ENCODE results near the gene CFAP61. TPM values are rescaled to one million over a fixed set of nuclear protein-coding genes. Genes with fewer than 3 reads are reported as not detected.

Gene CFAP61
- total RNA-seq, 1 donor from 2014 or later = 36.9 TPM

DNA sequence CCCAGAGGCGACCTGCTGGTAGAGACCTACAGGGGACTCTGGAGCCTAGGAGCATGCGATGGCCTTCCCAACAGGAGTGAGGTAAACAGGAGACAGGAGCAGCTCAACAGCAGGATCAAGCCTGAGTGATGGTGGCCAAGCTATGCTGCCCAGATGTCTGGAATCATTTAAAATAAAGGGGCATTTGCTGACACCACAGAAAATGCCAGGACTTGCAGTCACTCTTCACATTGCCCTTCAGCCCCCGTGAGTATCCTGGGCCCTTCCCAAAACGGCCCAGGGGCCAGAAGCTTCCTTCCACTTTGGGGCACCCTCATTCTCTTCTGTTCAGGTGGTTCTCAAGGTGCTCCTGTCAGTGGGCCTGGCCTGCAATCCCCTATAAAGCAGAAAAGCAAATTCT is 338.8 kb downstream of the CFAP61 start:
- intact Hi-C loops (cut with DNase I) = no loop called here
- no peak for DNase-seq
- ATAC-seq (ENCODE audit: poor library complexity) = no peak

DNA sequence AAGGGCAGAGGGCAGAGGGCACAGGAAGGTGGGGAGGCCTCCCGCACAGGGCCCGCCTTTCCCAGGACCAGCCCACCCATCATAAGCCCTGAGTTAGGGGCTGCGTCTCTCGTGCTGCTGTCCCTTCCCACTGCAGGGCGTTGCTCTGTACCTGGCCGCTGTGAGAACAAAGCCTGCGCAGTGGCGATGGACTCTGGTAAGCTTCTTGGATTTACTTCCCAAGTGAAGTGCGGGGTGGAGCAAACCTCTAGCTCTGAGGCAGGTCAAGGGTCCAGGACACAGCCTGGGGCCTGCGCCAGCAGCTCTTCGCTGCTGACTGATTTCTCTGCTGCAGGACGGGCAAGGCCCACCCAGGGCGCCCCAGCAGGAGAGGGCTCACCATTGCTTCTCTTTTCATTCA is 339.4 kb downstream of the CFAP61 start:
- ATAC-seq (ENCODE audit: poor library complexity) (no peak), DNase-seq (no peak)
- intact Hi-C loops (cut with DNase I) = no loop called here

DNA sequence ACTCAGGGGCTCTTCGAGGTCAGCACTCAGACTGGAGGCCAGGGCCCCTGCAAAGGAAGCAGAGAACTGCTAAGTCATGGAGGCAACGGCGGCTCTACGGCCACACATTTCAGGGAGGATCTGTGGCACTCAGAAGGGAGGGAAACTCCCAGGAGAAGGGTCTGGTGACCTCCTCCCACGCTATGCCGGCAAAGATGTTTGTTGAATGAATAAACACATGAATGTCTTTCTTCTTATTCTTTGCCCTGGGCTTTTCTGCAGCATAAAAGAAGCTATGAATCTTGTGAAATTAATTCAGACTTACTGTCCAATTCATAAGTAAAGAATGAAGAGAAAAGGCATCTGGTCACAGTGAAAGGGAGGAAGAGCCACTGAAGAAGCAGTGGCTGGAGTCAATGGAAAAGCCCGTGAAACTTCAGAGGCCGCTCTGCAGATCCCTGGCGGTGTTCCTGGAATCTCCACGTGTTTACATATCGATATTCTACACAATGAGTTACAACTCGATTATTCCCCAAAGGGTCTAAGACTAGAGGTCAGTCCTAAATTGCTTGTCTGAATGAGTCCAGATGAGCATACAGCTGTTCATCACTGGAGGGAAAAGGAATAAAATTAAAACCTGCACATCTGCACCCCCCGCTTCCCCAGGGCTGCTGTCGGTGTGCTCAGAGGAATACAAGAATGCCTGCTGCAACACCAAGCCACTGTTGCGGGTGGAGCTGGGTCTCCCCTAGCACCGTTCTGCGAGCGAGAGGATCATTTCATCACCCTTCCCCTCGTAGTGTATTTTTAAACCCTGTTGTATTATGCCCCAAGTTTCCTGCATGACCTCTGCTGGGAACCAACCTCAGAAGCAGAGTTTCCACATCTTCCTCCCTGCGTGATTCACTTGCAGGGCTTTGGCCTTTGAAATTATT is 341.1 kb downstream of the CFAP61 start:
- DNase-seq (no peak), ATAC-seq (ENCODE audit: poor library complexity) (no peak)
- intact Hi-C loops (cut with DNase I) = no loop called here

DNA sequence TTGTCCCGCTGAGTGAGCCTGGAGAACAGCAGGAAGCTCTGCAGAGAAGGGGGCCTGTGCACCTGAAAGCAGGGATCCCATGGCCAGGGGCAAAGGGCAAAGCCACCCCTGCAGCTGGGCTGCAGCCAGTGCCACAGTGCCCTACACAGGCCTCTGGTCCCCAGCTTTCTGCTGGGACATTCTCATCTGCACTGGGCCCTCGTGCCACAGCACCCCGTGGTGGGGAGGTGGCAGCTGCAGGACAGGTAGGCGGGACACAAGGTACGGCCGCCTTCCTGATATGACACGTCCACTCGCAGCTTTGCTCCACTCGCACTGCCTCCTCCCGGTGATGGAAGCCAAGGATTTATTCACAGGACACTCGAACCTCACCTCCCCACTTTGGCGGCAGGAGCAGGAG is 342.8 kb downstream of the CFAP61 start:
- no peak for ATAC-seq (ENCODE audit: poor library complexity)
- DNase-seq = no peak
- intact Hi-C loops (cut with DNase I) = no loop called here

DNA sequence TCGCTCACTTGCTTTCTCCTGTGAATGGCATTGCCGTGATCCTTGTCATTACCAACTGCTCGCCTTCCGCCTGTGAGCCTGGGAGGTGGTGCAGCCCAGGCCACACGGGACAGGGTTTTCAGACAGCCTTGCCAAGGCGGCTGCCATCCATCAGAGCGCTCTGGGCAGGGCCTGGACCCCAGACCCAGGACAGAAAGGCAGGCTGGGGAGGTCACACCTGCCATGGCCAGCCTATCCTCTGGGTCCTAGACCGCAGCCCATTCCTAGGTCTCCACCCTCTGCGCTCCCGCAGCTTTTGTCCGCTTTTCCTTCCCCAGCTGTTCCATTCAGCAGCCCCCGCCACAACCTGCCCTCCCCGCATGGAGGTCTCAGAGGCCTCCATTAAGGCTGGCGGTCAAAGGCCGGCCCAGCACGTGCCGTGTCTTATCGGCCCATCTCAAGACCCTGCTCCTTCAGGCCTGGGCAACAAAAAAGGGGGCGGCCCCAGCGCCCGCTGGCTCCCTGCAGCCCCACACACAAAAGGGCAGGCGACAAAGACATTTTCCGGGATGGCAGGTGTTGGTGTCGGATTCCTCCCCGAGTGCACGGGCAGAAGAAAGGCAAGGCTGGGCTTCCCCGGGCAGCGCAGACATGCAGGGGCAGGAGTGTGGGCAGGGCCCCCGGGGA is 343.7 kb downstream of the CFAP61 start:
- no peak for DNase-seq
- intact Hi-C loops (cut with DNase I) = no loop called here
- no peak for ATAC-seq (ENCODE audit: poor library complexity)

DNA sequence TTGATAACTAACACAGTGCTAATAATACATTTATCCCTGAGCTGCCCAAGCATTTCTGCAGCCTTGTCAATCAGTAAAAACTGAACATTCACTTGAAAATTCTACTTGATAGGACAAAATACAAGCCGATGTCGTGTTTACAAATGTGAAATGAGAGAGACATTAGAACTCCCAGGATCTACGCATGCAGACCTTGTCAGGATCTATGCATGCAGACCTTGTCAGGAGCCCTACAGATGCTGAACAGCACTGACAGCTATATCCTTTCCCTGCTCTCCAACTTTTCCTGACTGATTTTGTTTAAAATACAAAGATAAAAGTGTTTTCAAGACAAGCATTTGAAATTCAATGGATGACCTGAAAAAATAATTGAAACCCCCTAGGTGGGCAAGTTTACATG is 344.5 kb downstream of the CFAP61 start:
- no peak for ATAC-seq (ENCODE audit: poor library complexity)
- no peak for DNase-seq
- intact Hi-C loops (cut with DNase I) = no loop called here

DNA sequence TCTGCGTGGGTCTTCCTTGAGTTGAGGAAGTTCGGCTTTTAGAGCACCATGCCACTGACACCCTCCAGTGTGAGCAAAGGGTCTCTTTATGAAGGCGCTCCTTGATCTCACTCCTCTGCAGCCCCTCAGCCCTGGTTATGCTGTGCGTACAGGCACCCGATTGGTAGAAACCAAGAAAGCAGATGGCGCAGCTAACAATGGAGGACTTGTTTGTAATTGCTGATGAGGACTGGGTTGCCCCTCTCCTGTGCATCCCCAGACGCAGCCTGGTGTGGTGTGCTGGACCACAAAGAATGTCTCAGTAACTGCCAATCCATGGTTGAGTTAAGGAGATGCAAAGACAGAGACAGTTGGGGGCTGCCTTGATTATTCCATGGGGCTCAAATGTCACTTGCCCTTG is 345.8 kb downstream of the CFAP61 start:
- DNase-seq (no peak), ATAC-seq (ENCODE audit: poor library complexity) (no peak)
- intact Hi-C loops (cut with DNase I) = no loop called here

DNA sequence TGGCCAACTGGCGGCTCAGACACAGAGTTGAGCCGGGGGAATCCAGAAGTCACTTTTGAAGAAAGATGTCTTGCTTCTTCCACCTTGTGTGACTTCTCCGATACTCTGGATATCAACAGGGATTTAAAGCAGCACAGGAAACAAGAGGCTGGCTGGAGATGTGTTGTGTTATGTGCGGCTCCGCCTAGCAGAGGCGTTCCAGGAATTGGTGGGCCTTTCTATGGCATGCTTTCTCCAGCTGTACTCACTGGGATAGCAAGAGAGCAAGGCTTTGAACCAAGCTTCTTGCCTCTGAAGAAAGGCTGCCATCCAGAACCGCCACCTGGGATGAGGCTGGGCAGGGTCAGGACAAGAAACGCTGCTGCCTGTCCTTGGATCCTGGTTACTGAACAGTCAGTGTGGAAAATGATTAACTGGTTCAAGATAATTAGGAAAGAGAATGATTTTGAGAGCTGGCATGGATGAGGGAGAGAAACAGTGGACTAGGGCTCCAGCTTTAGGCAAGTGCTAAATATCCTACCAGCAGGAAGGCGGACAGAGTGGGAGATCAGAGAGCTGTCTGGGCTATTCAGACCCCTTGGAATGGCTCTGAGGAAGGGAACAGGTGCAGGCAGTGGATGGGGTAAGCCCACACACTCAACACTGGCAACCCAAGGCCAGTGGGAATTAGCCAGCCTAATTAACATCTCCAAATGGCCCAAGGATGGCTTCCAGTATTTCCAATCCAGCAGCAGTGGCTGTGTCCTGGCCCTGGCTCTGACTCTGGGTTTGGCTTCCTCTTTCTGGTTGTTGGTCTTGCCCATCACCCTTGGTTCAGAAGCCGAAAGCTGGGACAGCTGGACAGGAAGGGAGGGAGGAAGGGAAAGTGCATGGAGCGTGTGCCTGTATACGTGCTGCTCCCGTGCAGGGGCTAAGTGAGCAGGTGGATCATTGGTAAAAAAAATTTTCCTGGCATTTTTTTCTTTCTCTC is 347.5 kb downstream of the CFAP61 start:
- intact Hi-C loops (cut with DNase I) = no loop called here
- ATAC-seq (ENCODE audit: poor library complexity) (no peak), DNase-seq (no peak)

DNA sequence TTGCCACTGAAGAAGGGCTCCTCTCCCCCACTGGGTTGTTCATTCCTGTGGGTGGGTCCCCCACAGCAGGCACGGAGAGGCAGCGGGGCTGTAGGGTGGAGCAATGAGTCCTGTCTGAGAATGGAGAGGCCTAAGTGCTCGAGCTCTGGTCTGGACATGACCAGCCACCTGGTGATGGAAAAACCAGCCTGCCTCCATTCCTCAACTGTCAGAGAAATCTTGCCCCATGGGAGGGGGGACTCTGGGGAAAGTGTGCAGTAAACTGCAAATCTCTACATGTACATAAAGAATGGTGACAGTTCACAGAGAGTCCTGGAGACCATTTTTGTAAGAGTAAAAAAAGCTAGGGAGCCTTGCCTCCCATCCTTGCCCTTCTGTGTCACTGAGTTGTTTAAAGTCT is 349.7 kb downstream of the CFAP61 start:
- ATAC-seq (ENCODE audit: poor library complexity) = no peak
- intact Hi-C loops (cut with DNase I) = no loop called here
- no peak for DNase-seq

DNA sequence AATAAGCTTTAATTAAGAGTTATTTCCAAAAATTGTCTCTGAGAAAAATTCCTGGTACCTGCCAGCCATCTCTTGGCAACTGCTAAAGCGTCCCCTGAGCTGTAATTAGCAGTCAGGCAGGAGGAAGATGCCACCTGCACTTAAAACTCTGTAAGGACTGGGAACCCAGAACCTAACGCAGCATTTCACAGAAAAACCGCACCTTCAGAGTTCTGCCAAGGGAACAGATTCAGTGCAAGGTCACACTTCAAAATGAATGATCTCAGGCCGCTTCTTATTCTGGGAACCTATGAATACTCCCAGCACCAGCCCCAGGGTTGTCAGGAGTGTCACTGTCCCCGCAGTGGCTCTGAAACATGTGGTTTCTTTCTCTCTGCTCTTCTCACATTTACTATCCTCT is 352.3 kb downstream of the CFAP61 start:
- DNase-seq (no peak), ATAC-seq (ENCODE audit: poor library complexity) (no peak)
- intact Hi-C loops (cut with DNase I) = no loop called here

DNA sequence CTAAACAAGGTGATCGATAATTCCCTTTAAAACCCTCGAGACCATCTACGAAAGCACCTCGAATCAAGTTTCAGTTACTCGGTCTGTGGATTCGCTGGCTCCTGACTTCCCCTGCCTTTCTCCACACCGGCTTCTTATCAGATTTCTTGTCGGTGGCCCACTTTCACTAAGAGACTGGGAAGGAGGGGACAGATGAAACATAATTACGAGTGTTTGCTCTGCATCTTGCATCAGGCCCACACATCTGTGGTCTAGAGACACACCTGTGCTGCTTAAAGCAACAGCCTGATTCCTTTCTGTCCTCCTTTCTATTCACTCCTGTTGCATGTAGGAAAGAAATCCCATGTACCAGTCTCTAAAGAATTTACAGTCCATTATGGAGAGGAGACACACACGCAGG is 353.3 kb downstream of the CFAP61 start:
- DNase-seq = no peak
- no peak for ATAC-seq (ENCODE audit: poor library complexity)
- intact Hi-C loops (cut with DNase I) = no loop called here

DNA sequence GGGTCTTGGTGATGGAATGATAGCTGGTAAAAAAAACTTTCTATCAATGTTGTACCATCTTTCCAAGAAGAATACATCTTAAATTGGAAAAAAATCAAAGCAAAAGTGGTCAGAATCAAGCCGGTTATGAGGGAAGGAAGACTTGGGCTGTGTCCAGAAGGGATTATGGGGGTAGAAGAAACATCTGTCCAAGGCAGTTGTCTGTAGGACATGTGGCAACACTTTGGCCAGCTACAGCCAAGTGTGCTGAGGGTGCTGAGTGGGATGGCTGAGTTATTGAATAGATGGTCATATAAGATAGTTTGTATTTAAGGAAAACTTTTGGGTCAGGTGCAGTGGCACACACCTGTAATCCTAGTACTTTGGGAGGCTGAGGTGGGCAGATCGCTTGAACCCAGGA is 354.0 kb downstream of the CFAP61 start:
- intact Hi-C loops (cut with DNase I) = no loop called here
- DNase-seq (no peak), ATAC-seq (ENCODE audit: poor library complexity) (no peak)

DNA sequence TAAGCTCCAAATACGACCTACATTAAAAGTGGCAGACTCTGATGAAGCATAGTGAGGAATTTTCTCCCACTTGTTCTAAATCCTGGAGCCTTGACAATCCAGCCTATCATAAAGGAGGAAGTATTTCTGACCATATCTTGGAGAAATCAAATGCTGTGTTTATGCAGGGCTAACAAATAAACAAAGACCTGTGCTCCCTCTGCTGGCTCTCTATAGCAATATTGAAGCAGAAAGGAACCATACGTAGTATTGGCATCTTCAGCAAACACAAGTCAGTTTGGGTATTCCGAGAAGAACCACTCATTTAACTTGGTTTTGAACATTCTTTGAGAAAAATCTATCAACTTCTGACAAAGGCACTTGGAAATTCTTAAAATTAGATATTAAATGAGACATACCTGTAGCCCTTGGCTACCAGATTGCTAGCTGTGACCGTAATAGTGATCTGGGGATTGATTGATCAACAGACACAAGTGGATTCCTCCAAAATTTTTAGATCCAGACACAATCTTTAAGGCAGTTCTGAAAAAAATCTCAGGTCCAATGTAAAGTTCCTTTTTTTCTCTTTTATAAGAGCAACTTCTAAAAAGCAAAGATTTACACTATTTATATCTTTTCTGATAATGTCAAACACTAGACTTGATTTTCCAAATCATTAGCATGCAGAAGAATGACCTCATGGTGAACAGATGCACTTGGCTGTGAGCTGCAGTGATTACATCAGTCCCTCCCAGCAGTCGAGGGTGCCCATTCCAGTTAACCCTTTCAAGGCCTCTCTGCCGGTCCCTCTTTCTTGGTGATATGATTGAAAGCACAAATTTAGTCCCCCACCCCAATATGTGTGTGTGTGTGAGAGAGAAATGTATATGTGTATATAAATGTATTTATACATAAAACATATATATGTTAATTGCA is 355.8 kb downstream of the CFAP61 start:
- intact Hi-C loops (cut with DNase I) = no loop called here
- no peak for ATAC-seq (ENCODE audit: poor library complexity)
- no peak for DNase-seq

DNA sequence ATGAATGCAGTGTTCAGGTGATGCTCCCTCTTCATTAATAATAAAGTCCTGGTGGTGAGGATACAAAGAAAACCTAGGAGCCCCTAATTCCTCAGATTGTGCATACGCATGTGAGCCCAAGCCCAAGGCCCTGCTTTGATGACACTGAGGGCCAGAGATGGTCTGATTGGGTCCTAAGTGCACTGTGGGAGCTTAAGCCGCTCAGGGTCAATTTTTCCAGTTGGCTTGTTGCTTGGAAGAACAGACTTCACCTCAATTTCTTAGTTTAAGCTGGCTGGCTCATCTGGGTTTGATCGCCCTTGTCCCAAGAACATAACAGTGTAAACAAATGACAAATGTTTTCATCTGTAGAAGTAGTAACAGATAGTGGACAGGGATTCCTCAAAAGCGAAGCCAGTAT is 357.0 kb downstream of the CFAP61 start:
- intact Hi-C loops (cut with DNase I) = no loop called here
- ATAC-seq (ENCODE audit: poor library complexity) (no peak), DNase-seq (no peak)

Measured in Right ventricle myocardium superior (tissue), 1 donor.